Neural progenitor cell (in vitro differentiated cells): ENCODE measurements around the gene AOX1.

ENCODE experiments used
- CTCF ChIP-seq: fragments of 200-600 bp; sonication (generic); IDR thresholded peaks from 2 replicates; pipeline ENCODE4 v1.5.1; 2017; ENCODE audit warnings: antibody characterized with exemption, mild to moderate bottlenecking
- EZH2 ChIP-seq: fragments of 200-600 bp; sonication (generic); IDR thresholded peaks from 2 replicates; pipeline ENCODE4 v1.6.1; 2017; ENCODE audit warnings: antibody characterized with exemption, mild to moderate bottlenecking, moderate library complexity
- EZH2phosphoT487 ChIP-seq: fragments of 200-600 bp; sonication (generic); IDR thresholded peaks from 2 replicates; pipeline ENCODE4 v1.6.1; 2017; ENCODE audit warnings: antibody characterized with exemption

- TF ChIP-seq CTCF (no peak), EZH2 (no peak), EZH2phosphoT487 (no peak)
Measured at GRCh38 chr2:200677721-200678532, 92.1 kb downstream of the AOX1 start.
